Measurements from ENCODE around the gene VENTX. TPM values are rescaled to one million over a fixed set of nuclear protein-coding genes. Genes with fewer than 3 reads are reported as not detected.
"Not testable (repeated sequence)": the region's sequence is repeated elsewhere in the genome, so short reads cannot be mapped to it uniquely, and the experiment has no call there.

The VENTX gene
- total and polyA plus RNA-seq, 2 experiments from 2014 or later: not detected

DNA sequence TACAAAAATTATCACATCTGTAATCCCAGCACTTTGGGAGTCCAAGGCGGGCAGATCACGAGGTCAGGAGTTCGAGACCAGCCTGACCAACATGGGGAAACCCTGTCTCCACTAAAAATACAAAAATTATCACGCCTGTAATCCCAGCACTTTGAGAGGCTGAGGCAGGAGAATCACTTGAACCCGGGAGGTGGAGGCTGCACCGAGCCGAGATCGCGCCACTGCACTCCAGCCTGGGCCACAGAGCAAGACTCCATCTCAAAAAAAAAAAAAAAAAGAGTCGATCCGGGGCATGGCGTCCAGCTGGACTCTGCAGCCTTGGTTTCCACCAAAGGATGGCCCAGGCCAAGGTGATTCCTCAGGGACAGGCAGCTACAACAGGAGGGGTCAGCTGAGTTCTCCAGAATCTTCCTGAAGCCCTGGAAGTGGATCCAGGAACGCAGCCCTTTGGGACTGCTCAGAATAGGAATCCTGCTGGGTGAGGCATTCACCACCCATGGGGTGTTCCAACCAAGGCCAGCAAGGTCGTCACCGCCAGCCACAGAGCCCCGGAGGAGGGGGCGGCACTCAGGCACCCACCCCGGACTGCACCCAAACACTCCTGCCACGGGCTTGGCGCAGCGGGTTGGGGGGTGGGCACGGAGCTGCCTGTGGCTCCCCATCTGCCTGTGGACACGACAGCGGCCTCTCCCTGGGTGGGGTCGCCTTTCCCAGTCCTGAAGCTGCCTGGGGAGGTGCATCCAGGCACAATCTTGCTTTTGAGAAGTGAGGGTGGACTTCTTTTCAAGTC lies 19.7 kb upstream of the VENTX start:
- H3F3A ChIP-seq (ENCODE audit: insufficient read depth): no peaks in the 10 kb centered on the region
- no peaks in the 10 kb centered on the region for H3K36me3 ChIP-seq (ENCODE audit: low read depth)
- H3K9ac ChIP-seq: no peak overlapping the region
- H4K20me1 ChIP-seq (ENCODE audit: insufficient read depth): no peaks in the 10 kb centered on the region
- H3K27ac ChIP-seq: no peak overlapping the region
- H3K9me3 ChIP-seq (ENCODE audit: low read depth): no peaks in the 10 kb centered on the region
- no peaks in the 10 kb centered on the region for H3K79me2 ChIP-seq (ENCODE audit: insufficient read depth)
- H2AFZ ChIP-seq: no peak overlapping the region
- no peaks in the 10 kb centered on the region for H3K4me1 ChIP-seq (ENCODE audit: insufficient read depth)
- in situ Hi-C loops (cut with MboI): no loop called here
- no peak overlapping the region for H3K4me3 ChIP-seq
- 74 to 80% methylated on average over 25 of the region's 25 CpGs for WGBS, 2 experiments (ENCODE audit: low coverage in 1 of 2, low lambda C conversion rate in 2 of 2, missing lambda C conversion rate in 2 of 2)
- no peaks in the 10 kb centered on the region; the same call in none of the 2 replicates for H3K27me3 ChIP-seq (replicated peaks; ENCODE audit: insufficient read depth)
- no peaks in the 10 kb centered on the region for H3K9me2 ChIP-seq (ENCODE audit: insufficient read depth)
- no peak for DNase-seq
- no peak overlapping the region for H3K4me2 ChIP-seq (ENCODE audit: unreplicated experiment)
- TF ChIP-seq EZH2 (IDR thresholded peaks at IDR 0.05; ENCODE audit: insufficient read depth, poor library complexity, severe bottlenecking) (no peak), EZH2phosphoT487 (IDR thresholded peaks at IDR 0.05; ENCODE audit: insufficient read depth, low read depth) (no peak)

DNA sequence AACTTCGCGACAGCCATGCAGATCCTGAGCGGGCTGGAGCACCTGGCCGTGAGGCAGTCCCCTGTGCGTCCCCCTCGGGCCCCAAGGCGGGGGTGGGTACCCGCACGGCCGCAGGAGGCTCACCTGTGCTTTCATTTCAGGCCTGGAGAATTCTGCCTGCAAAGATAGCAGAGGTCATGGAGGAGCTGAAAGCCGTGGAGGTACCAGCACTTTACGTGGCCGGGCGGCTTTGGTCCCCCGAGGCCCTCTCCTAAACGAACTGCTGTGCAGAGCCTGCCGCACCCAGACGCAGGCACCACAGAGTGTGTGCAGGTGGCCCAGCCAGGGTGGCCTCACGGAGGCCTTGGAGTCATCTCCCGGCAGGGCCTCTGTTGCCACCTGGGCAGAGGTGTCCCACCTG lies 18.8 kb upstream of the VENTX start:
- 68% methylated on average over 17 to 20 of the region's 20 CpGs for WGBS, 2 experiments (ENCODE audit: low coverage in 1 of 2, low lambda C conversion rate in 2 of 2, missing lambda C conversion rate in 2 of 2)
- H3K27me3 ChIP-seq (replicated peaks; ENCODE audit: insufficient read depth): no peaks in the 10 kb centered on the region; the same call in none of the 2 replicates
- no peaks in the 10 kb centered on the region for H3K9me3 ChIP-seq (ENCODE audit: low read depth)

DNA sequence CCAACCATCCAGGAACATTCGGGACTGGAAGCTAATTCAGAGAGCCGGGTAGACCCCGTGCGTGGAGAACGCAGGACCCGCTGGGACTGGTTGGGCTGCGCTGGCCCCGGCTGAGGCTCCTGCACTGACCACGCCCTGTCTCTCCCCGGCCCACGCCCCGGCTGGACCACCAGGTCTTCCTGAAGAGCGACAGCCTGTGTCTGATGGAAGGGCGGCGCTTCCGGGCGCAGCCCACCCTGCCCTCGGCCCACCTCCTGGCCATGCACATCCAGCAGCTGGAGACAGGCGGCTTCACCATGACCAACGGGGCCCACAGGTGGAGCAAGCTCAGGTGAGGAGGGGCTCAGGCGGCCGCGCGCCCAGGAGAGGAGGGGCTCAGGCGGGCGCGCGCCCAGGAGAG lies 17.9 kb upstream of the VENTX start:
- no peak overlapping the region for H3K9ac ChIP-seq
- H4K20me1 ChIP-seq (ENCODE audit: insufficient read depth): no peaks in the 10 kb centered on the region
- H2AFZ ChIP-seq: no peak overlapping the region
- no peaks in the 10 kb centered on the region for H3K4me1 ChIP-seq (ENCODE audit: insufficient read depth)
- DNase-seq: no peak
- no peaks in the 10 kb centered on the region for H3K36me3 ChIP-seq (ENCODE audit: low read depth)
- in situ Hi-C loops (cut with MboI): no loop called here
- H3F3A ChIP-seq (ENCODE audit: insufficient read depth): no peaks in the 10 kb centered on the region
- no peaks in the 10 kb centered on the region for H3K79me2 ChIP-seq (ENCODE audit: insufficient read depth)
- H3K9me3 ChIP-seq (ENCODE audit: low read depth): no peaks in the 10 kb centered on the region
- no peak overlapping the region for H3K4me3 ChIP-seq
- no peaks in the 10 kb centered on the region; the same call in none of the 2 replicates for H3K27me3 ChIP-seq (replicated peaks; ENCODE audit: insufficient read depth)
- no peak overlapping the region for H3K4me2 ChIP-seq (ENCODE audit: unreplicated experiment)
- TF ChIP-seq EZH2 (IDR thresholded peaks at IDR 0.05; ENCODE audit: insufficient read depth, poor library complexity, severe bottlenecking) (no peak), EZH2phosphoT487 (IDR thresholded peaks at IDR 0.05; ENCODE audit: insufficient read depth, low read depth) (no peak)
- no peaks in the 10 kb centered on the region for H3K9me2 ChIP-seq (ENCODE audit: insufficient read depth)
- WGBS, 2 experiments (ENCODE audit: low coverage in 1 of 2, low lambda C conversion rate in 2 of 2, missing lambda C conversion rate in 2 of 2): 8 to 11% methylated on average over 21 to 22 of the region's 28 CpGs
- H3K27ac ChIP-seq: no peak overlapping the region

More for the DNA sequence above, 18.8 kb upstream of the VENTX start:
- no peak overlapping the region for H3K4me2 ChIP-seq (ENCODE audit: unreplicated experiment)
- H4K20me1 ChIP-seq (ENCODE audit: insufficient read depth): no peaks in the 10 kb centered on the region
- H2AFZ ChIP-seq: no peak overlapping the region
- H3K4me1 ChIP-seq (ENCODE audit: insufficient read depth): no peaks in the 10 kb centered on the region
- H3F3A ChIP-seq (ENCODE audit: insufficient read depth): no peaks in the 10 kb centered on the region
- no peaks in the 10 kb centered on the region for H3K36me3 ChIP-seq (ENCODE audit: low read depth)
- DNase-seq: no peak
- H3K79me2 ChIP-seq (ENCODE audit: insufficient read depth): no peaks in the 10 kb centered on the region
- H3K9ac ChIP-seq: no peak overlapping the region
- in situ Hi-C loops (cut with MboI): no loop called here
- no peak overlapping the region for H3K4me3 ChIP-seq
- TF ChIP-seq EZH2phosphoT487 (IDR thresholded peaks at IDR 0.05; ENCODE audit: insufficient read depth, low read depth) (no peak), EZH2 (IDR thresholded peaks at IDR 0.05; ENCODE audit: insufficient read depth, poor library complexity, severe bottlenecking) (no peak)
- H3K9me2 ChIP-seq (ENCODE audit: insufficient read depth): no peaks in the 10 kb centered on the region
- no peak overlapping the region for H3K27ac ChIP-seq

DNA sequence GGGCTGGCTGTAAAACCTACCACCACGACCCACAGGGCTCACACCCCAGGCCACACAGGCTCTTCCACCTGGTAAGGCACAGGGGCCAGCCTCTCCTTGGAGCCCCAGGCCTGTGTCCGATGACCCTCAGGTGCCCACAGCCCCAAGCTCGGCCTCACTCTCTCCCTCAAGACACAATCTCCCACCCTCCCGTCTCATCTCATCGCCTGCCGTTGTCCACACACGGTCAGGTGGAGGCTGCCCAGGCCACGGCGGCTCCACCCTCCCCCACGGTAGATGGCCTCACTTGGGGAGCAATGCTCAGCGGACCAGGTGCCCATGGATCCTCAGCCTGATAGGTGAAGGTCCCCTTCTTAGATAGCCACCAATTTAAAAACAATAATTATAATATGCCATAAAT lies 16.3 kb upstream of the VENTX start:
- TF ChIP-seq EZH2phosphoT487 (IDR thresholded peaks at IDR 0.05; ENCODE audit: insufficient read depth, low read depth) (no peak), EZH2 (IDR thresholded peaks at IDR 0.05; ENCODE audit: insufficient read depth, poor library complexity, severe bottlenecking) (no peak)

DNA sequence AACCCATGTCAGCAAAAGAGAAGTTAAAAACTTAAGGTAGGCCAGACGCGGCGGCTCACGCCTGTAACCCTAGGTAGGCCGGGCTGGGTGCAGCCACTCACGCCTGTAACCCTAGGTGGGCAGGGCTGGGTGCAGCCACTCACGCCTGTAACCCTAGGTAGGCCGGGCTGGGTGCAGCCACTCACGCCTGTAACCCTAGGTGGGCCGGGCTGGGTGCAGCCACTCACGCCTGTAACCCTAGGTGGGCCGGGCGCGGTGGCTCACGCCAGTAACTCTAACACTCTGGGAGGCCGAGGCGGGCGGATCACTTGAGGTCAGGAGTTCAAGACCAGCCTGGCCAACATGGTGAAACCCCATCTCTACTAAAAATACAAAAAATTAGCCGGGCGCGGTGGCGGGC lies 15.9 kb upstream of the VENTX start:
- H3F3A ChIP-seq (ENCODE audit: insufficient read depth); H3K27ac ChIP-seq; H3K36me3 ChIP-seq (ENCODE audit: low read depth); H3K4me2 ChIP-seq (ENCODE audit: unreplicated experiment); H3K9me3 ChIP-seq (ENCODE audit: low read depth); H4K20me1 ChIP-seq (ENCODE audit: insufficient read depth); H3K27me3 ChIP-seq (replicated peaks; ENCODE audit: insufficient read depth); H3K4me3 ChIP-seq; DNase-seq; H3K9ac ChIP-seq; H3K79me2 ChIP-seq (ENCODE audit: insufficient read depth); H3K4me1 ChIP-seq (ENCODE audit: insufficient read depth); H2AFZ ChIP-seq; H3K9me2 ChIP-seq (ENCODE audit: insufficient read depth); in situ Hi-C loops (cut with MboI): not testable (repeated sequence)
- 78 to 79% methylated on average over 14 to 19 of the region's 22 CpGs for WGBS, 2 experiments (ENCODE audit: low coverage in 1 of 2, low lambda C conversion rate in 2 of 2, missing lambda C conversion rate in 2 of 2)

More for the DNA sequence above, 16.3 kb upstream of the VENTX start:
- no peaks in the 10 kb centered on the region for H3K36me3 ChIP-seq (ENCODE audit: low read depth)
- no peak overlapping the region for H3K4me2 ChIP-seq (ENCODE audit: unreplicated experiment)
- no peaks in the 10 kb centered on the region for H4K20me1 ChIP-seq (ENCODE audit: insufficient read depth)
- H3K9ac ChIP-seq: no peak overlapping the region
- H3K4me3 ChIP-seq: no peak overlapping the region
- H3F3A ChIP-seq (ENCODE audit: insufficient read depth): no peaks in the 10 kb centered on the region
- WGBS, 2 experiments (ENCODE audit: low coverage in 1 of 2, low lambda C conversion rate in 2 of 2, missing lambda C conversion rate in 2 of 2): 72% methylated on average over 11 of the region's 11 CpGs
- peaks cover 7% of the 10 kb centered on the region for H3K27me3 ChIP-seq (replicated peaks; ENCODE audit: insufficient read depth)
- no peak overlapping the region for H2AFZ ChIP-seq
- no peaks in the 10 kb centered on the region for H3K79me2 ChIP-seq (ENCODE audit: insufficient read depth)
- H3K4me1 ChIP-seq (ENCODE audit: insufficient read depth): no peaks in the 10 kb centered on the region
- no peak for DNase-seq
- no peak overlapping the region for H3K27ac ChIP-seq
- H3K9me2 ChIP-seq (ENCODE audit: insufficient read depth): no peaks in the 10 kb centered on the region
- in situ Hi-C loops (cut with MboI): no loop called here
- H3K9me3 ChIP-seq (ENCODE audit: low read depth): no peaks in the 10 kb centered on the region

All from GM23248 (cell line).